GDM1 (cell line): ENCODE measurements around the gene BCL2L12.

Experiments used
- DNase-seq: peaks from one replicate; lab custom pipeline; 2025; lab: John Stamatoyannopoulos, UW

The BCL2L12 gene

GRCh38 chr19:49664171-49665035 is 1.3 kb upstream of the BCL2L12 start:
- DNase-seq: peak; percentile 49

GRCh38 chr19:49665036-49665350 is 740 bp upstream of the BCL2L12 start:
- no peak for DNase-seq

GRCh38 chr19:49666120-49666444 is 349 bp downstream of the BCL2L12 start:
- DNase-seq: no peak

- DNase-seq: no peak
Observed at GRCh38 chr19:49667473-49667872, 1.7 kb downstream of the BCL2L12 start.

GRCh38 chr19:49669516-49669915 is 3.8 kb downstream of the BCL2L12 start:
- DNase-seq: no peak

- DNase-seq: peak; percentile 41
Observed at GRCh38 chr19:49672131-49672919, 6.6 kb downstream of the BCL2L12 start.

GRCh38 chr19:49676136-49676783 is 10.5 kb downstream of the BCL2L12 start:
- DNase-seq: no peak

- DNase-seq: peak; percentile 100
Observed at GRCh38 chr19:49676784-49677230, 11.1 kb downstream of the BCL2L12 start.

GRCh38 chr19:49677231-49677900 is 11.6 kb downstream of the BCL2L12 start, which contains the start of gene PRMT1:
Gene PRMT1 (plus strand): TSS chr19:49677271. CDS start chr19:49677281, 10 bp downstream.
- no peak for DNase-seq

GRCh38 chr19:49677901-49678674 is 12.4 kb downstream of the BCL2L12 start:
- DNase-seq: peak; percentile 33

- no peak for DNase-seq
Observed at GRCh38 chr19:49678985-49679770, 13.4 kb downstream of the BCL2L12 start.

- no peak for DNase-seq
Observed at GRCh38 chr19:49679771-49680413, 14.2 kb downstream of the BCL2L12 start.

GRCh38 chr19:49680421-49681351 is 15.0 kb downstream of the BCL2L12 start:
- peak; percentile 75 for DNase-seq

- DNase-seq: no peak
Observed at GRCh38 chr19:49681830-49682229, 16.1 kb downstream of the BCL2L12 start.

GRCh38 chr19:49682274-49682673 is 16.5 kb downstream of the BCL2L12 start:
- no peak for DNase-seq

GRCh38 chr19:49683814-49684250 is 18.1 kb downstream of the BCL2L12 start:
- no peak for DNase-seq

GRCh38 chr19:49684251-49684982 is 18.7 kb downstream of the BCL2L12 start:
- no peak for DNase-seq

- no peak for DNase-seq
Observed at GRCh38 chr19:49684983-49685553, 19.3 kb downstream of the BCL2L12 start.
